HepG2 (cell line): ENCODE data around the gene GALNT9. TPM values are rescaled to one million over a fixed set of nuclear protein-coding genes. Genes with fewer than 3 reads are reported as not detected.

Experiments used
- EEA1 ChIP-seq: sonication (generic); formaldehyde crosslinking; IDR thresholded peaks from 2 replicates; pipeline ENCODE4 v1.5.1; 2020; ENCODE audit warnings: mild to moderate bottlenecking, missing genetic modification reagents, borderline replicate concordance
- ETV6 ChIP-seq: sonication (generic); formaldehyde crosslinking; conservative IDR thresholded peaks from 2 replicates; pipeline ENCODE4 v1.4.0; 2020; ENCODE audit warnings: missing genetic modification reagents
- MED8 ChIP-seq: sonication (generic); formaldehyde crosslinking; IDR thresholded peaks from 2 replicates; pipeline ENCODE4 v1.8.1; 2023; ENCODE audit warnings: mild to moderate bottlenecking, missing genetic modification reagents; ENCODE audit not compliant: insufficient replicate concordance
- MTF2 ChIP-seq: sonication (generic); formaldehyde crosslinking; IDR thresholded peaks from 2 replicates; pipeline ENCODE4 v1.5.0; 2020; ENCODE audit warnings: missing genetic modification reagents, borderline replicate concordance
- RXRB ChIP-seq: IDR thresholded peaks from 2 replicates; pipeline ENCODE4 v1.6.1; 2016; ENCODE audit warnings: borderline replicate concordance, missing genetic modification reagents, missing compliant biosample characterization
- SAP130 ChIP-seq: IDR thresholded peaks from 2 replicates; pipeline ENCODE4 v1.6.1; 2016; ENCODE audit warnings: low read depth
- U2AF1 ChIP-seq: fragments of 200-400 bp; formaldehyde crosslinking; optimal IDR thresholded peaks from 2 replicates; pipeline ENCODE3; 2017; ENCODE audit warnings: mild to moderate bottlenecking, low read depth, low read length
- ZNF451 ChIP-seq: sonication (generic); formaldehyde crosslinking; IDR thresholded peaks from 2 replicates; pipeline ENCODE4 v1.5.0; 2020; ENCODE audit warnings: mild to moderate bottlenecking, missing genetic modification reagents
- ZNF652 ChIP-seq: IDR thresholded peaks from 2 replicates; pipeline ENCODE4 v1.6.1; 2016; ENCODE audit warnings: low read depth, borderline replicate concordance
- ZNF687 ChIP-seq: sonication (generic); formaldehyde crosslinking; IDR thresholded peaks from 2 replicates; pipeline ENCODE4 v1.5.1; 2020; ENCODE audit warnings: mild to moderate bottlenecking, missing genetic modification reagents, moderate library complexity
- ZNF792 ChIP-seq: IDR thresholded peaks from 2 replicates; pipeline ENCODE4 v1.6.1; 2016
- polyA plus RNA-seq, 8 experiments: library from polyadenylated mRNA; depleted of rRNA in 3 of 8; stranded (reverse) in 7 of 8; unstranded in 1 of 8; fragments of >200 nt; fragmentation: Illumina TruSeq in 4 of 8; extraction: Trizol in 4 of 8; gene quantifications; 2 replicates each; pipeline versions ENCODE4 v1.2.1 to v1.2.3, GENCODE V29; 2011 to 2016; ENCODE audit warnings: low read depth in 4 of 8, missing spikeins in 1 of 8, mixed read lengths in 1 of 8; ENCODE audit not compliant: insufficient read depth in 1 of 8
- total RNA-seq, 5 experiments: library from RNA; depleted of rRNA; stranded (reverse); fragments of >200 nt; fragmentation: Illumina TruSeq; extraction: Trizol; gene quantifications; 2 replicates each; pipeline ENCODE4 v1.2.3, GENCODE V29; 2016; ENCODE audit warnings: low read depth in 1 of 5
- TF ChIP-seq, protein P1 (sequence below): sonication (generic); formaldehyde crosslinking; IDR thresholded peaks from 2 replicates; pipeline ENCODE4 v1.4.0; 2020; ENCODE audit warnings: missing genetic modification reagents
- TF ChIP-seq, protein P2 (sequence below): sonication (generic); IDR thresholded peaks from 2 replicates; pipeline ENCODE4 v1.6.1; 2016; ENCODE audit warnings: low read depth, borderline replicate concordance

GALNT9 gene
- total and polyA plus RNA-seq, 2 of the 13 experiments (the other 11 are each of a cell fraction or from before 2014, with no cell fraction given) = 0.04 TPM; not detected in 1

GRCh38 chr12:132282950-132283771 lies 46.2 kb downstream of the GALNT9 start (continued):
- TF ChIP-seq RXRB (CRISPR knock-in tag) (no peak), ZNF792 (no peak), ZNF687 (CRISPR knock-in tag) (peak; percentile 55), U2AF1 (no peak), MED8 (CRISPR knock-in tag) (no peak), EEA1 (no peak), ZNF652 (CRISPR knock-in tag) (peak; percentile 96), SAP130 (CRISPR knock-in tag) (0 out of 2 replicates have a peak, but pooled peaks have one; percentile 0), ETV6 (CRISPR knock-in tag) (no peak), ZNF451 (CRISPR knock-in tag) (no peak), MTF2 (CRISPR knock-in tag) (no peak)
- TF ChIP-seq, protein P1, sequence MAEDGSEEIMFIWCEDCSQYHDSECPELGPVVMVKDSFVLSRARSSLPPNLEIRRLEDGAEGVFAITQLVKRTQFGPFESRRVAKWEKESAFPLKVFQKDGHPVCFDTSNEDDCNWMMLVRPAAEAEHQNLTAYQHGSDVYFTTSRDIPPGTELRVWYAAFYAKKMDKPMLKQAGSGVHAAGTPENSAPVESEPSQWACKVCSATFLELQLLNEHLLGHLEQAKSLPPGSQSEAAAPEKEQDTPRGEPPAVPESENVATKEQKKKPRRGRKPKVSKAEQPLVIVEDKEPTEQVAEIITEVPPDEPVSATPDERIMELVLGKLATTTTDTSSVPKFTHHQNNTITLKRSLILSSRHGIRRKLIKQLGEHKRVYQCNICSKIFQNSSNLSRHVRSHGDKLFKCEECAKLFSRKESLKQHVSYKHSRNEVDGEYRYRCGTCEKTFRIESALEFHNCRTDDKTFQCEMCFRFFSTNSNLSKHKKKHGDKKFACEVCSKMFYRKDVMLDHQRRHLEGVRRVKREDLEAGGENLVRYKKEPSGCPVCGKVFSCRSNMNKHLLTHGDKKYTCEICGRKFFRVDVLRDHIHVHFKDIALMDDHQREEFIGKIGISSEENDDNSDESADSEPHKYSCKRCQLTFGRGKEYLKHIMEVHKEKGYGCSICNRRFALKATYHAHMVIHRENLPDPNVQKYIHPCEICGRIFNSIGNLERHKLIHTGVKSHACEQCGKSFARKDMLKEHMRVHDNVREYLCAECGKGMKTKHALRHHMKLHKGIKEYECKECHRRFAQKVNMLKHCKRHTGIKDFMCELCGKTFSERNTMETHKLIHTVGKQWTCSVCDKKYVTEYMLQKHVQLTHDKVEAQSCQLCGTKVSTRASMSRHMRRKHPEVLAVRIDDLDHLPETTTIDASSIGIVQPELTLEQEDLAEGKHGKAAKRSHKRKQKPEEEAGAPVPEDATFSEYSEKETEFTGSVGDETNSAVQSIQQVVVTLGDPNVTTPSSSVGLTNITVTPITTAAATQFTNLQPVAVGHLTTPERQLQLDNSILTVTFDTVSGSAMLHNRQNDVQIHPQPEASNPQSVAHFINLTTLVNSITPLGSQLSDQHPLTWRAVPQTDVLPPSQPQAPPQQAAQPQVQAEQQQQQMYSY (CRISPR knock-in tag) = no peak
- TF ChIP-seq, protein P2, sequence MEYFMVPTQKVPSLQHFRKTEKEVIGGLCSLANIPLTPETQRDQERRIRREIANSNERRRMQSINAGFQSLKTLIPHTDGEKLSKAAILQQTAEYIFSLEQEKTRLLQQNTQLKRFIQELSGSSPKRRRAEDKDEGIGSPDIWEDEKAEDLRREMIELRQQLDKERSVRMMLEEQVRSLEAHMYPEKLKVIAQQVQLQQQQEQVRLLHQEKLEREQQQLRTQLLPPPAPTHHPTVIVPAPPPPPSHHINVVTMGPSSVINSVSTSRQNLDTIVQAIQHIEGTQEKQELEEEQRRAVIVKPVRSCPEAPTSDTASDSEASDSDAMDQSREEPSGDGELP = peak; percentile 82; the same call in 1 of the 2 replicates
- TF ChIP-seq, all 625 proteins: peak for 13
